Esophagus squamous epithelium (tissue), 5 donors: ENCODE data around the gene GBX1. TPM values are rescaled to one million over a fixed set of nuclear protein-coding genes. Genes with fewer than 3 reads are reported as not detected.
A peak's percentile ranks its signal among the peaks of the same experiment; 100 is the strongest.

Source experiments
- DNase-seq: peaks from one replicate; lab custom pipeline; 2025; lab: John Stamatoyannopoulos, UW
- H3K27ac ChIP-seq, 4 donors: fragments of 200-600 bp; sonication (generic); one replicate each; pipeline ENCODE4 v1.5.1; 2016 to 2019; ENCODE audit warnings: mild to moderate bottlenecking in 1 of 4
- H3K27me3 ChIP-seq, 4 donors: fragments of 200-600 bp; sonication (generic); 1 replicate in 3 of 4; 2 replicates in 1 of 4; pipeline versions ENCODE4 v1.5.1 to v1.6.0; 2017 to 2021; ENCODE audit warnings: antibody characterized with exemption in 1 of 4
- H3K36me3 ChIP-seq, 3 donors: fragments of 200-600 bp; sonication (generic); one replicate each; pipeline ENCODE4 v1.5.1; 2016 to 2019
- H3K4me1 ChIP-seq, 3 donors: fragments of 200-600 bp; sonication (generic); one replicate each; pipeline ENCODE4 v1.5.1; 2017 to 2019
- H3K4me3 ChIP-seq, 4 donors: fragments of 200-600 bp; sonication (generic); 1 replicate in 3 of 4; 2 replicates in 1 of 4; pipeline ENCODE4 v1.5.1; 2016 to 2019; ENCODE audit warnings: mild to moderate bottlenecking in 2 of 4, moderate library complexity in 1 of 4
- H3K9me3 ChIP-seq, 3 donors: fragments of 200-600 bp; sonication (generic); one replicate each; pipeline ENCODE4 v1.5.1; 2016 to 2019
- POLR2A ChIP-seq, 4 donors: fragments of 450-650 bp; IDR thresholded peaks; one replicate each; pipeline ENCODE4 v1.6.1; 2017; ENCODE audit warnings: antibody characterized with exemption in 4 of 4, mild to moderate bottlenecking in 4 of 4, moderate library complexity in 3 of 4
- WGBS, 2 donors: methylation state at CpG; one replicate each; pipeline ENCODE4 v1.1.5; 2018; 5-methylcytosine and 5-hydroxymethylcytosine counted together
- intact Hi-C: fragments of 100-400 bp; cut with DNase I; formaldehyde crosslinking; loops from one replicate; pipeline ENCODE4 v1.15.0; 2022
- total RNA-seq, 4 donors: library from RNA; depleted of rRNA; stranded (reverse); fragments of >200 nt; gene quantifications; one replicate each; pipeline ENCODE4 v1.1.0, GENCODE V29; 2016
- TF ChIP-seq, protein P1 (sequence below), 6 experiments: fragments of 450-650 bp in 4 of 6; fragments of 200-600 bp in 2 of 6; sonication (generic) in 2 of 6; IDR thresholded peaks; one replicate each; pipeline ENCODE4 v1.5.1; 2016 to 2019; ENCODE audit warnings: antibody characterized with exemption in 6 of 6, mild to moderate bottlenecking in 4 of 6, moderate library complexity in 4 of 6
- donor health status: DM: yes; HTN: yes; CAD: no.

GBX1 gene
- total RNA-seq, 4 donors from 2014 or later, result not detected

DNA sequence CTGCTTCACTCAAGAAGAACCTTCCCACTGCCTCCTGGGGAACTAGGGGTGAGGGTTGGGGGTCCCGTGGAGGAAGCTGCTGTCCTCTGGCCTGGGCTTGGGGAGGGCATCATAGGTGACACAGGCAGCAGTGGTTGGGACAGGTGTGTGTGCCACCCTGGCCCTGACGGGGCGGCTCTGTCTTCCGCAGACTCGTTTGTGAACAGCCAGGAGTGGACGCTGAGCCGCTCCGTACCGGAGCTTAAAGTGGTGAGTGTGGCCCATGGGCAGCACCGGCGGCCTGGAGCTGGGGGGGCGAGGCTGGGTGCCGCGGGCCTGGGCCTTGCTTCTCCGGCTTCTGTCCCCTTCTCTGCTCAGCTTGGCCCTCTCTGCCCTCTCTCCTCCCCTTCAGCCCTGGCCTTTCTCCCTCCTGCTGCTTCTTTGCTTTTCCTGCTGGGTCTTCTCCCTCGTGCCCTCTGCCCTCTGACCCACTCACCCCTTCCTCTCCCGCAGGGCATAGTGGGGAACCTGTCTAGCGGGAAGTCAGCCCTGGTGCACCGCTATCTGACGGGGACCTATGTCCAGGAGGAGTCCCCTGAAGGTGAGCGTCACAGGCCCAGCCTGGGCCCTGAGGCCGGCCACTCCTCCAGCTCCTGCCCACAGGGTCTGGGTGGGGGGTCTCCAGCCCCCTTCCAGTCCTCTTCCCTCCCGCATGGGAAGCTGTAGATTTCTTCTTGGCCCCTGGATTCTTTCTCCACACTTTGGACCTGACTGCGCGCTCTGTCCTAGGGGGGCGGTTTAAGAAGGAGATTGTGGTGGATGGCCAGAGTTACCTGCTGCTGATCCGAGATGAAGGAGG is 50.7 kb downstream of the GBX1 start:
- Histone ChIP-seq H3K27ac (peak overlapping the region; percentile 81 to 96 (median 91)), H3K4me1 (peaks cover 21 to 46% (median 22%) of the 10 kb centered on the region in 3 donors), H3K9me3 (no peaks in the 10 kb centered on the region), H3K36me3 (peaks cover 24 to 50% (median 35%) of the 10 kb centered on the region in 3 donors), H3K27me3 (no peaks in the 10 kb centered on the region), H3K4me3 (peak overlapping the region; percentile 53 to 75 (median 66))
- no peak for DNase-seq
- intact Hi-C loops, result no loop called here
- TF ChIP-seq, protein P1, sequence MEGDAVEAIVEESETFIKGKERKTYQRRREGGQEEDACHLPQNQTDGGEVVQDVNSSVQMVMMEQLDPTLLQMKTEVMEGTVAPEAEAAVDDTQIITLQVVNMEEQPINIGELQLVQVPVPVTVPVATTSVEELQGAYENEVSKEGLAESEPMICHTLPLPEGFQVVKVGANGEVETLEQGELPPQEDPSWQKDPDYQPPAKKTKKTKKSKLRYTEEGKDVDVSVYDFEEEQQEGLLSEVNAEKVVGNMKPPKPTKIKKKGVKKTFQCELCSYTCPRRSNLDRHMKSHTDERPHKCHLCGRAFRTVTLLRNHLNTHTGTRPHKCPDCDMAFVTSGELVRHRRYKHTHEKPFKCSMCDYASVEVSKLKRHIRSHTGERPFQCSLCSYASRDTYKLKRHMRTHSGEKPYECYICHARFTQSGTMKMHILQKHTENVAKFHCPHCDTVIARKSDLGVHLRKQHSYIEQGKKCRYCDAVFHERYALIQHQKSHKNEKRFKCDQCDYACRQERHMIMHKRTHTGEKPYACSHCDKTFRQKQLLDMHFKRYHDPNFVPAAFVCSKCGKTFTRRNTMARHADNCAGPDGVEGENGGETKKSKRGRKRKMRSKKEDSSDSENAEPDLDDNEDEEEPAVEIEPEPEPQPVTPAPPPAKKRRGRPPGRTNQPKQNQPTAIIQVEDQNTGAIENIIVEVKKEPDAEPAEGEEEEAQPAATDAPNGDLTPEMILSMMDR (IDR thresholded peaks at IDR 0.05), result no peak
- TF ChIP-seq POLR2A (IDR thresholded peaks at IDR 0.05), result no peak
- 42 to 50% methylated on average over 13 to 15 of the region's 27 CpGs for WGBS, 2 donors

DNA sequence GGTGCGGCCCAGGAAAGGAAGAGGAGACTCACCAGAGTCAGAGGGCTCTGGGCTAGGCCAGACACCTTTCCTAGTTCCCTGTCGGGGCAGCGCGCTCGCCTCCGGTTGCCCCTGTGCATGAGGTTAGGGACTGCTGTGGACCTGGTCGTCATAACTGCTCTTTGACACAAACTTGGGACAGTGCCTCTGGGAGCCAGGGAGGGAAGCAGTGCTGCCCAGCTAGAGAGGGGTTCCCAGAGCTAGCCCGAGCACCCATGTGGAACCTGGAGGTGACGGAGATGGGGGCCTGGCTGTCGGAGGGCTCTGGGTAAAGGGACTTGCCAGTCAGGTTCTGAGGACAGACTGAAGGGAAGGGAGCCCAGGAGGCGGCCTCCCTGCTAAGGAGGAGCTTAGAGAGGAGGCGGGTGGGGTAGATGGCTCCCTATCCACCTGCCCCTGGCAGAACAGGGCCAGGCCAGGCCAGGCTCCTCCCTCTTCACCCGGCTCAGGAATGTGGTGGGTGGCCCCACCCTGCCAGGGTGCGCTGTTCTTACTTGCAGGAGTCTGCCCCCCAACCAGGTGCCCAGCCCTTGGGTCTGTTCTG is 51.6 kb downstream of the GBX1 start:
- DNase-seq, result no peak
- Histone ChIP-seq H3K27me3 (no peaks in the 10 kb centered on the region), H3K4me1 (peaks cover 21 to 54% (median 27%) of the 10 kb centered on the region in 3 donors), H3K4me3 (peak overlapping the region; percentile 53 to 75 (median 66)), H3K9me3 (no peaks in the 10 kb centered on the region), H3K27ac (peak overlapping the region; percentile 81 to 96 (median 91)), H3K36me3 (peaks cover 24 to 41% (median 30%) of the 10 kb centered on the region in 3 donors)
- intact Hi-C loops, result no loop called here
- TF ChIP-seq, protein P1 (IDR thresholded peaks at IDR 0.05), result no peak
- TF ChIP-seq POLR2A (IDR thresholded peaks at IDR 0.05), result peak in 2 of 4 donors; percentile 66 to 70
- WGBS, 2 donors, result 8 to 59% methylated on average over 3 to 4 of the region's 14 CpGs

DNA sequence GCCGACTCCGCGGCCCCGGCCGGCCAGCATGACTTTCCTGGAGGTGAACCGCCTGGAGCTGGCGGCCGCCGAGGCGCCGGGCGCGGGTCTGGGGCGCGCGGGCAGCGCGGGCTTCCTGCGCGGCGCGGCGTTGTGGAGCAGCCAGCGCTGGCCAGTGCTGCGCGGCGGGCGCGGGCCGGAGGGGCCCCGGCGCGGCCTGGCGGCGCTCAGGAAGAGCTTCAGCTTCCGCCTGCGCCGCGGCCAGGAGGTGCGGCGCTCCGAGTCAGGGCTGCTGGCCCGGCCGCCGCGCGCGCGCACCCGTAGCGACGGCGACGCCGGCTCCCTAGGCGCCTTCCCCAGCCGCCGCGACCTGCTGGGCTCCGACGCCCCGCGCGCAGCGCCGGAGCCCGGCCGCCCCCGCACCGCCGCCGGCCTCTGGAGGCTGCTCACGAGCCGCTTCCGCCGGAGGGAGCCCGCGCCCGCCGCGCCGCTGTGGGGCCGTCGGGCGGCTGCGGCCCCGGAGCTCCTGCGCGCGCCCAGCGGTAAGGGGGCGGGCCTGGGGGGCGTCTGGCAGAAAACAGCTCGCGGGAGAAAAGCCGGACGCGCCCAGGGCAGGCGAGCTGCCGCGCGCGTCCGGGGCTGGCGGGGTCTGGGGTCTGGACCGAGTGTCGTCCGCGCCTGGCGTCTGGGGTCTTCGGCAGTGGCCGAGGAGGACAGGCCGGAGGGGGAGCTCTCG is 52.2 kb downstream of the GBX1 start:
- no peaks in the 10 kb centered on the region for H3K9me3 ChIP-seq
- H3K4me1 ChIP-seq, result peaks cover 21 to 60% (median 31%) of the 10 kb centered on the region in 3 donors
- no peak for DNase-seq
- peaks cover 22 to 34% (median 23%) of the 10 kb centered on the region in 3 donors for H3K36me3 ChIP-seq
- TF ChIP-seq, protein P1 (IDR thresholded peaks at IDR 0.05), result peak in 1 of 6 experiments; percentile 3
- TF ChIP-seq POLR2A (IDR thresholded peaks at IDR 0.05), result no peak
- H3K27me3 ChIP-seq, result no peaks in the 10 kb centered on the region
- peak overlapping the region; percentile 81 to 96 (median 91) for H3K27ac ChIP-seq
- peak overlapping the region; percentile 53 to 75 (median 66) for H3K4me3 ChIP-seq
- intact Hi-C loops, result no loop called here
- 0 to 14% methylated on average over 2 to 7 of the region's 114 CpGs for WGBS, 2 donors

DNA sequence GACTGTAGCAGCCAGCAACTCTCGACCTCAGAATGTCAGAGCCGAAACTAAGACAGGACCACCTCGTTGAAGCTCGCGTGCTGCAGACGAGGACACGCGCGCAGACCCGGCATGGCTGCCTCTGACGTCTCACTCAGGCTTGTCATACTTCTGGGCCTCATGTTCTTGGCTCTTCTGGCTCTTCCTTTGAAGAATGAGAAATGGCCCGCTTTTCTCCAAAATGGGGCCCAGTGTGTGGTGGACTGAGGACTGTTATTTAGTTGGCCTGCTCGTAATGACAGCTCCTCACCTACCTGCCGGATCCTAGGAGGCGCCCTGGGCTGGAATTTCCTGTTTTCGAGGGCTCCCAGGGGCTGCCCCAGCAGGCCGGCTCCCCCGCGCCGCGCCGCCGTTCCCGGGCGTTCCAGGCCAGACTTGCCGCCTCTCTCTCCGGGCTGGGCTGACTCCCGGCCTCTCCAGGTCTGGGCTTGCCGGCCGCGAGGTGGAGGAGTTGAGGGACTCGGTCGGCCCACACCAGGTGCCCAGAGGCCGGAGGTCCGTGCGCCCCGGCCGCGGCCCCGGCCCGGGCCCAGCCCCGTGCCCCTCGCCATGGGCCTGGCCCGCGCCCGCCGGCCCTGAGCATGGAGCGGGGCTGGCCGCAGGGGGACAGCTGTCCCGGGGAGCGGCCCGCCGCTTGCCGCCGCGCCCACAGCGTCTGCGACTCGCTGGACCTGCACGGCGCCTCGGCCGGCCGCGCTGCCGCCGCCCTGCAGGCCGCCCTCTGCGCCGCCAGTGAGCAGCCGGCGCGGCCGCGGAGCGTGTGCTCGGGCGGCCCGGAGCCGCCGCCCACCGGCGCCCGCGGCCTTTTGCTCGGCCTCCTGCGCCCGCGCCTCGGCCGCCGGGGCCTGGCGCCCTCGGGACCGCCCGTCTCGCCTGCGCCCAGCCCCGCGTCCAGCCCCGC is 53.1 kb downstream of the GBX1 start:
- Histone ChIP-seq H3K4me1 (peaks cover 21 to 69% (median 31%) of the 10 kb centered on the region in 3 donors), H3K27ac (peak overlapping the region; percentile 72 to 96 (median 88)), H3K27me3 (no peaks in the 10 kb centered on the region), H3K36me3 (peaks cover 15 to 26% (median 15%) of the 10 kb centered on the region in 3 donors), H3K9me3 (no peaks in the 10 kb centered on the region), H3K4me3 (peak overlapping the region; percentile 53 to 75 (median 66))
- 51 to 63% methylated on average over 11 to 16 of the region's 101 CpGs for WGBS, 2 donors
- intact Hi-C loops, result loop anchor here (5.0 kb wide), 1 partner anchor 87 kb away; the partner anchor contains the start of gene ABCB8
- no peak for DNase-seq
- TF ChIP-seq, protein P1 (IDR thresholded peaks at IDR 0.05), result peak in 1 of 6 experiments; percentile 8
- peak in 1 of 4 donors; percentile 14 for TF ChIP-seq POLR2A (IDR thresholded peaks at IDR 0.05)
